Ascending aorta (tissue), 2 donors: ENCODE measurements around the gene RABGAP1. TPM values are rescaled to one million over a fixed set of nuclear protein-coding genes. Genes with fewer than 3 reads are reported as not detected.

ENCODE experiments used
- DNase-seq, 2 donors: peaks; one replicate each; pipeline ENCODE4 v3.0.0-alpha.2; 2019; ENCODE audit warnings: low spot score in 2 of 2
- H3K27ac ChIP-seq, 2 donors: fragments of 200-600 bp; sonication (generic); one replicate each; pipeline ENCODE4 v1.5.1; 2016 to 2017; ENCODE audit warnings: mild to moderate bottlenecking in 1 of 2
- H3K27me3 ChIP-seq: fragments of 200-600 bp; sonication (generic); one replicate; pipeline ENCODE4 v1.5.1; 2017
- H3K36me3 ChIP-seq, 2 donors: fragments of 200-600 bp; sonication (generic); one replicate each; pipeline ENCODE4 v1.5.1; 2016
- H3K4me1 ChIP-seq, 2 donors: fragments of 200-600 bp; sonication (generic); one replicate each; pipeline ENCODE4 v1.5.1; 2016 to 2017; ENCODE audit warnings: mild to moderate bottlenecking in 1 of 2
- H3K4me3 ChIP-seq, 2 donors: fragments of 200-600 bp; sonication (generic); one replicate each; pipeline ENCODE4 v1.5.1; 2016 to 2017; ENCODE audit warnings: mild to moderate bottlenecking in 1 of 2
- H3K9me3 ChIP-seq, 2 donors: fragments of 200-600 bp; sonication (generic); one replicate each; pipeline ENCODE4 v1.5.1; 2016
- intact Hi-C: fragments of 100-400 bp; cut with DNase I; formaldehyde crosslinking; loops from one replicate; pipeline ENCODE4 v1.15.1; 2023
- total RNA-seq: library from RNA; depleted of rRNA; stranded (reverse); fragments of >200 nt; gene quantifications from one replicate; pipeline ENCODE4 v1.1.0, GENCODE V29; 2016
- TF ChIP-seq, protein P1 (sequence below), 3 experiments: fragments of 200-600 bp in 2 of 3; fragments of 450-650 bp in 1 of 3; sonication (generic) in 2 of 3; IDR thresholded peaks; one replicate each; pipeline ENCODE4 v1.5.1; 2016 to 2019; ENCODE audit warnings: antibody characterized with exemption in 3 of 3, mild to moderate bottlenecking in 1 of 3, moderate library complexity in 1 of 3

The RABGAP1 gene
- total RNA-seq, 1 donor from 2014 or later, result 36.5 TPM

DNA sequence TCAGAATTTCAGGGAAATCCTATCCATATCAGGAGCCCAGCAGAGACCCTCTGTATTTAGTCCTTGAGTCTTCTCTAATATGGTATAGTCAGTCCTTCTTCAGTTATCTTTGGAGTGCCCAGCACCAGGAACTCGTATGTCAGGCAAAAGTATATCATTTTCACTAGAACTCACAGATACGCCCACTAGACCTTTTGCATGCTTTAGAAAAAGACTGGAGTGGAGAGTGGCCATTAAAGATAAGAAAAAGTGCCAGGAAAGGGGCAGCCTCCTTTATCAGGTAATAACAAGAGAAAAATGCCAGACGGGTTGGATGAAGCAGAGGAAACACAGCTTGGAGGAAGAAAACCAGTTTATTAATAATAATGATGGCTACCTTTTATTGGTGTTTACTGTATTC, 156.2 kb downstream of the RABGAP1 start:
- Histone ChIP-seq H3K27ac (no peak overlapping the region), H3K4me3 (no peak overlapping the region), H3K9me3 (no peaks in the 10 kb centered on the region), H3K4me1 (no peaks in the 10 kb centered on the region), H3K36me3 (peaks cover 71 to 79% of the 10 kb centered on the region in 2 donors), H3K27me3 (no peaks in the 10 kb centered on the region)
- intact Hi-C loops, result no loop called here
- TF ChIP-seq, protein P1, sequence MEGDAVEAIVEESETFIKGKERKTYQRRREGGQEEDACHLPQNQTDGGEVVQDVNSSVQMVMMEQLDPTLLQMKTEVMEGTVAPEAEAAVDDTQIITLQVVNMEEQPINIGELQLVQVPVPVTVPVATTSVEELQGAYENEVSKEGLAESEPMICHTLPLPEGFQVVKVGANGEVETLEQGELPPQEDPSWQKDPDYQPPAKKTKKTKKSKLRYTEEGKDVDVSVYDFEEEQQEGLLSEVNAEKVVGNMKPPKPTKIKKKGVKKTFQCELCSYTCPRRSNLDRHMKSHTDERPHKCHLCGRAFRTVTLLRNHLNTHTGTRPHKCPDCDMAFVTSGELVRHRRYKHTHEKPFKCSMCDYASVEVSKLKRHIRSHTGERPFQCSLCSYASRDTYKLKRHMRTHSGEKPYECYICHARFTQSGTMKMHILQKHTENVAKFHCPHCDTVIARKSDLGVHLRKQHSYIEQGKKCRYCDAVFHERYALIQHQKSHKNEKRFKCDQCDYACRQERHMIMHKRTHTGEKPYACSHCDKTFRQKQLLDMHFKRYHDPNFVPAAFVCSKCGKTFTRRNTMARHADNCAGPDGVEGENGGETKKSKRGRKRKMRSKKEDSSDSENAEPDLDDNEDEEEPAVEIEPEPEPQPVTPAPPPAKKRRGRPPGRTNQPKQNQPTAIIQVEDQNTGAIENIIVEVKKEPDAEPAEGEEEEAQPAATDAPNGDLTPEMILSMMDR (IDR thresholded peaks at IDR 0.05), result no peak
- DNase-seq, result no peak

DNA sequence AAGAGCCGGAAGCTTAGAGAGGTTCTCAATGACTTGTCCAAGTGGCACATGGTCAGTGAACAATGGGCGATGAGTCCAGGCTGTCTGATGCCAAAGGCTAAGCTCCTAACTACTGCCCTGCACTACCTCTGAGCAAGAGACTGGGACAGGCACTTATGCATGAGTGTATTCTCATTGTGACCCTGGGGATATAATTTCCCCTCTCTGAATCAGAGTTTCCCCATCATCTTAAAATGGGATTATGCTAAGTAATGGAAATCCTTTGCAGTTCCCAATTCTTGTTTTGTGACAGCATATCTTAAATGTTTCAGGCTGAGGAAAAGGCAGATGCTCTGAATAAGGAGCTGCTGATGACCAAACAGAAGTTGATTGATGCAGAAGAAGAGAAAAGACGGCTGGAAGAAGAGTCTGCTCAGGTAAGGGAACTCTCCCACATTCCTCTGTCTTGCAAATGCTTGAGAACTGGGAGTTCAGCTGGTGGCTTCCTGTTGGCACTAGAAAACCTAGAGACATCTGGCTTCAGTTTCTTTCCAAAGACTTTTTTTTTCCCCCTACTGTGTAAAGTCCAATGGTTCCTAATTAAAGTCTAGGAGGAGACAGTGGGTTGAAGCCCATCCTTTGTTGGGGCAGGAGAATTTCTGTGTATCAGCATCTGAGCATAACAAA, 156.7 kb downstream of the RABGAP1 start:
- no peaks in the 10 kb centered on the region for H3K4me1 ChIP-seq
- no peak for DNase-seq
- no peaks in the 10 kb centered on the region for H3K27me3 ChIP-seq
- intact Hi-C loops, result no loop called here
- H3K27ac ChIP-seq, result no peak overlapping the region
- H3K9me3 ChIP-seq, result no peaks in the 10 kb centered on the region
- no peak overlapping the region for H3K4me3 ChIP-seq
- peaks cover 72 to 79% of the 10 kb centered on the region in 2 donors for H3K36me3 ChIP-seq
- TF ChIP-seq, protein P1 (IDR thresholded peaks at IDR 0.05), result no peak

GRCh38 chr9:123098096-123098459, 157.3 kb downstream of the RABGAP1 start:
- DNase-seq, result peak in 1 of 2 donors; percentile 25
- Histone ChIP-seq H3K27me3 (no peaks in the 10 kb centered on the region), H3K36me3 (peaks cover 68 to 79% of the 10 kb centered on the region in 2 donors), H3K4me3 (no peak overlapping the region), H3K27ac (no peak overlapping the region), H3K4me1 (no peaks in the 10 kb centered on the region), H3K9me3 (no peaks in the 10 kb centered on the region)
- intact Hi-C loops, result no loop called here
- TF ChIP-seq, protein P1 (IDR thresholded peaks at IDR 0.05), result no peak

DNA sequence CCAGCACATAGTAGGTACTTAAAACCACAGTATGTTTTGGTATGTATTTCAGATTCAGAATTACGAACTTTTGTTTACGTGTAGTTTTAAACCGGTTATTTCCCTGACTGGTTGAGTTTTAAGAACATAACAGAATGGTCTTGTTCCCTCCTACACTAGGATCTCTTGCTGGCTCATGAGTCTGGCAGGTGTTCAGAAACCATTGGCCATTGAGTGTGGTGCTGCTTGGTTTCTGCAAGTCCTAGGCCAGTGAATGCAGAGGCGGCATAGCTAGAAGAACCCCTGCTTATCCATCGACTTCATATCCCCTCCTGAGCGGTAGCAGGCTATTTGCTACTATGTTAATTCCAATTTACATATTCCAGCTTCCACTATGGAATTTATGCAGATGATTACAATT, 158.2 kb downstream of the RABGAP1 start:
- DNase-seq, result no peak
- H3K36me3 ChIP-seq, result peaks cover 67 to 83% of the 10 kb centered on the region in 2 donors
- no peaks in the 10 kb centered on the region for H3K27me3 ChIP-seq
- H3K9me3 ChIP-seq, result no peaks in the 10 kb centered on the region
- H3K27ac ChIP-seq, result no peak overlapping the region
- H3K4me3 ChIP-seq, result no peak overlapping the region
- no peaks in the 10 kb centered on the region for H3K4me1 ChIP-seq
- TF ChIP-seq, protein P1 (IDR thresholded peaks at IDR 0.05), result no peak
- intact Hi-C loops, result no loop called here

DNA sequence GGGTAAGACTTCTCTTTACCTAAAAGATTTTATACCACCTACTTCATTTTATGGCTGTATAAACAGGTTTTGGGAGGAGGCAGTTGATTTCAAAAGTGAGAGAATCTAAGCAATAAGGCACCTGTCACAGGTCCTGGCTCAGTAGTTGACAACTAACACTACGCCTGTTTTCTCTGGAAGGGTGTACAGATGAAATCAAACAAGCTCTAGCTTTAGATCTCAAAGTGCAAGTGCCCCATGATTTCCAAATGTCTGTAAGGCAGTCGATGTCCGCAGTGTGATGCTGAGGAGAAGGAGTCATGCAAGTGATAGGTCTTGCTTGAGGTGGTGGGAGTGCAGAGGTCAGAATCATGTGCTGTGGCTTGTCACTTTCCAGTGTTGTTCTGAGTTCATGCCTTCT, 158.7 kb downstream of the RABGAP1 start:
- intact Hi-C loops, result no loop called here
- Histone ChIP-seq H3K4me3 (no peak overlapping the region), H3K9me3 (no peaks in the 10 kb centered on the region), H3K4me1 (no peaks in the 10 kb centered on the region), H3K27ac (no peak overlapping the region), H3K27me3 (no peaks in the 10 kb centered on the region), H3K36me3 (peaks cover 70 to 88% of the 10 kb centered on the region in 2 donors)
- TF ChIP-seq, protein P1 (IDR thresholded peaks at IDR 0.05), result no peak
- DNase-seq, result no peak
